ENCODE data around the gene CLBA1. TPM values are rescaled to one million over a fixed set of nuclear protein-coding genes. Genes with fewer than 3 reads are reported as not detected.

The CLBA1 gene
- total RNA-seq, 6 experiments from 2014 or later, result 1.5 to 3.3 (median 2.5) TPM

GRCh38 chr14:104966261-104966865, 19.2 kb upstream of the CLBA1 start:
- TF ChIP-seq POLR2A (IDR thresholded peaks at IDR 0.05) (no peak), CTCF (IDR thresholded peaks at IDR 0.05) (no peak)
- no peak overlapping the region for H3K27ac ChIP-seq

DNA sequence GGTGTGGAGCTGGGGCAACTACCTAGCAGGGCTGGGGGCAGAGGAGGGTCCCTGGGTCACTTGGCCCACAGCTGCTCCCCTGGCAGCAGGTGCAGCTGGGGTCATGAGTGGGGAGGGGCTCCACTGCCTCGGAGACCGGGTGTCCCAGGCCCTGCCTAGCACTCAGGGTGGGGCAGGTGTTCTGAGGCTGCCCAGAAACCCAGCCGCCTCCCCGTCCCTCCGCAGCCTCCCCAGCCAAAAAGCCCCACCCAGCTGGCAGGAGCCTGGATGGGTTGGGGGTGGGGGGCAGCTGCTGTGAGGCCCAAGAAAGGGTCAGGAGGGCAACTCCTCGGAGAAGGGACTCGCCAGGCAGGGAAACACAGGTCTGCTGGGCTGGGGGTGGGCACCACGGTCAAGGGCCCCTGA, 18.6 kb upstream of the CLBA1 start:
- H3K9me3 ChIP-seq, result no peaks in the 10 kb centered on the region
- peak in 1 of 3 donors; percentile 45 for DNase-seq
- H3K4me3 ChIP-seq, result no peak overlapping the region
- H3K27me3 ChIP-seq, result no peaks in the 10 kb centered on the region
- ATAC-seq, result no peak
- no CpG with 5 or more reads among the region's 8 CpGs for WGBS (ENCODE audit: insufficient coverage, low coverage, low lambda C conversion rate, missing lambda C conversion rate)
- no peak overlapping the region for H3K27ac ChIP-seq
- no peak for TF ChIP-seq POLR2A (IDR thresholded peaks at IDR 0.05)
- no peak for TF ChIP-seq CTCF (IDR thresholded peaks at IDR 0.05)
- H3K36me3 ChIP-seq, result no peaks in the 10 kb centered on the region
- intact Hi-C loops (cut with DNase I), result no loop called here
- peaks cover 0 to 8% (median 0%) of the 10 kb centered on the region in 4 donors for H3K4me1 ChIP-seq

More at GRCh38 chr14:104966261-104966865, 19.2 kb upstream of the CLBA1 start:
- no peak for ATAC-seq
- intact Hi-C loops (cut with DNase I), result no loop called here
- Histone ChIP-seq H3K36me3 (no peaks in the 10 kb centered on the region), H3K9me3 (no peaks in the 10 kb centered on the region), H3K4me3 (no peak overlapping the region), H3K4me1 (peaks cover 0 to 8% (median 0%) of the 10 kb centered on the region in 4 donors), H3K27me3 (no peaks in the 10 kb centered on the region)
- peak in 2 of 3 donors; percentile 41 to 44 for DNase-seq
- WGBS (ENCODE audit: insufficient coverage, low coverage, low lambda C conversion rate, missing lambda C conversion rate), result 63% methylated on average over 2 of the region's 9 CpGs

DNA sequence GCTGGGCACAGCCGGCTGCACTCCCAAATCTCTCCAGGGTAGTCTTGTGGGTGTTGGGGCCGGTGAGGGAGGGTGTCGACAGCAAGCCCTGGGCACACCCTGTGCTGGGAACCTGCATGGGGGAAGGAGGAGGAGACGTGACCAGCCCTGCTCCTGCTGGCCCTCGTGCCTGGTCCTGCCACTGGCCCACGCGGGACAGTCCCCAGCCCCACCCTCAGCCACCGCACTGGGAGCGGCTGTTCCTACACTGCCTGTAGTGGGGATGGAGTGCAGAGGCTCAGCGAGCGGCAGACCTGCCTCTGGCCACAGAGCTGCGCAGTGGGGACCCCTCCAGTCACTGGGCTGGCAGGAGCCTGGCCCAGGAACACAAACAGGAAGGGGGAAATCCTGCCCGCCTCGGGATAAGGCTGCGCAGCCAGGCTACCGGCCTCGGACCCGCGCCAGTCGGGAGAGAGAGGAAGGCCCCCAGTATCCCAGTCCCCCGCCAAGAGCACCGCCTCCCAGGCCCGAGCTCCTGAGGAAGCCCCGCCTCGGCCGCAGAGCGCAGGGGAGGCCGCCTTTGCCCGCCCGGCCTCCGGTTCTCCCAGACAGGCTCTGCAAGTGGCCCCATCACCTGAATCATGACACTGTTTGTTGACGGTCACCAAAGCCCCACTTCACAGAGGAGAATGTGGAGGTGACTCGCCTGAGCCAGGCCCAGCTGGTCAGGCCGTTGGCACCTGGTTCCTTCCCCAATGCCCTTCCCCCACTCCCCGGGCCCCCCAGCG, 18.0 kb upstream of the CLBA1 start:
- WGBS (ENCODE audit: insufficient coverage, low coverage, low lambda C conversion rate, missing lambda C conversion rate), result 5% methylated on average over 11 of the region's 36 CpGs
- TF ChIP-seq POLR2A (IDR thresholded peaks at IDR 0.05) (no peak), CTCF (IDR thresholded peaks at IDR 0.05) (no peak)
- Histone ChIP-seq H3K27ac (no peak overlapping the region), H3K9me3 (no peaks in the 10 kb centered on the region), H3K36me3 (no peaks in the 10 kb centered on the region), H3K27me3 (no peaks in the 10 kb centered on the region), H3K4me1 (peaks cover 0 to 8% (median 0%) of the 10 kb centered on the region in 4 donors), H3K4me3 (peak overlapping the region in 2 of 3 donors; percentile 2 to 19)
- DNase-seq, result peak in 2 of 3 donors; percentile 42 to 56
- intact Hi-C loops (cut with DNase I), result no loop called here
- peak; percentile 34 to 64 (median 52) for ATAC-seq

DNA sequence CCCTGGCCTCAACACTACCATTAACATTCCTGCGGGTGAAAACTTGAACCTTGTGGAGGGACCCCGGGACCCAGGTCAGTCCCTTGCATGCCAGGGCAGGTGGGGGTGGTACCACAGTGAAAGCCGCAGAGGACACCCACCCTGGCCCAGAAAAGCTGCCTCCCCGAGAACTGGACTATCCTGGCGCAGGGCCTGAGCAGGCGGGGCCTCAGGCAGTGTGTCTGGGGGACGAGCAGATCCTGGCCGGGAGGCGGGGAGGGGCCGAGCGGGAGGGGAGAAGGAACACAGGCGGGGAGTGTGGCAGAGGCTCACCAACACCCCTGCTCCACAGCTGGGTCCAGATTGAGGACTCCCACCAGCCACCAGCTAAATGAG, 17.4 kb upstream of the CLBA1 start:
- no peaks in the 10 kb centered on the region for H3K9me3 ChIP-seq
- intact Hi-C loops (cut with DNase I), result no loop called here
- TF ChIP-seq POLR2A (IDR thresholded peaks at IDR 0.05), result no peak
- no peak for TF ChIP-seq CTCF (IDR thresholded peaks at IDR 0.05)
- peak overlapping the region in 2 of 3 donors; percentile 2 to 19 for H3K4me3 ChIP-seq
- DNase-seq, result peak in 2 of 3 donors; percentile 64 to 74
- H3K27ac ChIP-seq, result no peak overlapping the region
- H3K4me1 ChIP-seq, result peaks cover 0 to 8% (median 0%) of the 10 kb centered on the region in 4 donors
- 0% methylated on average over 1 of the region's 12 CpGs for WGBS (ENCODE audit: insufficient coverage, low coverage, low lambda C conversion rate, missing lambda C conversion rate)
- peak; percentile 47 to 57 (median 50) for ATAC-seq
- H3K36me3 ChIP-seq, result no peaks in the 10 kb centered on the region
- H3K27me3 ChIP-seq, result no peaks in the 10 kb centered on the region
